HepG2 (cell line): Measurements from ENCODE around the gene EPB41L4A. TPM values are rescaled to one million over a fixed set of nuclear protein-coding genes. Genes with fewer than 3 reads are reported as not detected.
"Not testable (repeated sequence)": the region's sequence is repeated elsewhere in the genome, so short reads cannot be mapped to it uniquely, and the experiment has no call there.

ENCODE experiments used
- ATAC-seq: fragments of 200-7000 bp; cut with Tn5 transposase; 3 replicates; pipeline ENCODE4 v1.9.1; 2020; ENCODE audit warnings: mild to moderate bottlenecking, moderate library complexity
- BruUV-seq: library from RNA; stranded (reverse); fragments of 400-500 nt; replicated peaks from 2 replicates; lab custom pipeline; 2021; lab: Mats Ljungman, UMichigan
- CTCF ChIA-PET: fragments of 300-600 bp; formaldehyde crosslinking; extraction: SDS; loops from one replicate; lab custom pipeline; 2021; ENCODE audit warnings: low total read pairs, inconsistent platforms, low intra/inter-chr PET ratio; lab: Yijun Ruan, JAX
- POLR2A ChIA-PET: fragments of 350-600 bp; sonication (Branson Sonifier 250); formaldehyde crosslinking; loops from one replicate; lab custom pipeline; 2020; ENCODE audit warnings: antibody characterized with exemption, inconsistent platforms; lab: Yijun Ruan, JAX
- DNase-seq: peaks from one replicate; pipeline ENCODE4 v3.0.0-alpha.2; 2015; ENCODE audit warnings: low spot score
- FAIRE-seq: peaks from 3 replicates; lab custom pipeline; 2011; peaks lifted over from hg19 to GRCh38; lab: Jason Lieb, UNC
- H2AFZ ChIP-seq: one replicate; pipeline ENCODE4 v1.6.1; 2011; ENCODE audit warnings: low read length, inconsistent platforms
- H3K27ac ChIP-seq: fragments of 300-600 bp; 3 replicates; pipeline ENCODE4 v1.8.0; 2011; ENCODE audit warnings: mixed run types, mild to moderate bottlenecking, mixed read lengths, low read length, inconsistent platforms; ENCODE audit not compliant: insufficient read depth; ENCODE audit errors: extremely low read length
- H3K27me3 ChIP-seq, 2 experiments: fragments of 200-600 bp in 1 of 2; 2 replicates in 1 of 2; 3 replicates in 1 of 2; pipeline versions ENCODE4 v1.6.0 to v1.8.0; 2011; ENCODE audit warnings: low read length in 2 of 2, mild to moderate bottlenecking in 2 of 2, moderate library complexity in 2 of 2, inconsistent platforms in 1 of 2; ENCODE audit not compliant: insufficient read depth in 2 of 2, control insufficient read depth in 1 of 2
- H3K36me3 ChIP-seq, 2 experiments: fragments of 200-600 bp in 1 of 2; replicated peaks in 1 of 2; 2 replicates in 1 of 2; 3 replicates in 1 of 2; pipeline versions ENCODE4 v1.5.1 to v1.8.0; 2011; ENCODE audit warnings: low read length in 2 of 2, inconsistent platforms in 1 of 2; ENCODE audit not compliant: insufficient read depth in 2 of 2, control insufficient read depth in 1 of 2
- H3K4me1 ChIP-seq: 2 replicates; pipeline ENCODE4 v1.5.1; 2012; ENCODE audit warnings: low read length, inconsistent platforms; ENCODE audit not compliant: insufficient read depth
- H3K4me2 ChIP-seq: 2 replicates; pipeline ENCODE4 v1.6.0; 2011; ENCODE audit warnings: low read depth, low read length, inconsistent platforms
- H3K4me3 ChIP-seq, 3 experiments: fragments of 200-600 bp in 1 of 3; sonication (generic), shearing (Covaris generic) in 1 of 3; replicated peaks in 1 of 3; 2 replicates each; pipeline ENCODE4 v1.5.1; 2011 to 2016; ENCODE audit warnings: low read length in 3 of 3, inconsistent platforms in 2 of 3, low read depth in 2 of 3, mild to moderate bottlenecking in 2 of 3, control low read depth in 1 of 3, mixed read lengths in 1 of 3; ENCODE audit not compliant: insufficient read depth in 1 of 3
- H3K79me2 ChIP-seq: one replicate; pipeline ENCODE4 v1.6.1; 2011; ENCODE audit warnings: low read length, inconsistent platforms; ENCODE audit not compliant: insufficient read depth
- H3K9ac ChIP-seq: 2 replicates; pipeline ENCODE4 v1.6.0; 2011; ENCODE audit warnings: mild to moderate bottlenecking, low read depth, low read length, inconsistent platforms; ENCODE audit not compliant: insufficient read depth
- H3K9me3 ChIP-seq: 2 replicates; pipeline ENCODE4 v1.5.1; 2012; ENCODE audit warnings: mild to moderate bottlenecking, low read length
- H4K20me1 ChIP-seq: 2 replicates; pipeline ENCODE4 v1.6.0; 2011; ENCODE audit warnings: inconsistent platforms, mild to moderate bottlenecking, low read length, moderate library complexity; ENCODE audit not compliant: insufficient read depth
- SATB2 ChIP-seq: sonication (generic); formaldehyde crosslinking; IDR thresholded peaks from 2 replicates; pipeline ENCODE4 v1.5.0; 2020; ENCODE audit warnings: missing genetic modification reagents
- SRSF9 ChIP-seq: fragments of 200-400 bp; formaldehyde crosslinking; IDR thresholded peaks from 2 replicates; pipeline ENCODE4 v1.6.1; 2018; ENCODE audit warnings: borderline replicate concordance, mild to moderate bottlenecking, low read depth, low read length; ENCODE audit not compliant: insufficient read depth, poor library complexity, severe bottlenecking
- ZFP36 ChIP-seq: fragments of 150-350 bp; IDR thresholded peaks from 2 replicates; pipeline ENCODE4 v1.6.1; 2018; ENCODE audit warnings: borderline replicate concordance, low read length, low read depth; ENCODE audit not compliant: partially characterized antibody
- ZNF784 ChIP-seq: sonication (generic); formaldehyde crosslinking; IDR thresholded peaks from 2 replicates; pipeline ENCODE4 v1.5.1; 2020; ENCODE audit warnings: missing genetic modification reagents, mild to moderate bottlenecking, borderline replicate concordance
- WGBS: methylation state at CpG from one replicate; pipeline ENCODE4 v1.1.6; 2017; ENCODE audit warnings: low lambda C conversion rate; 5-methylcytosine and 5-hydroxymethylcytosine counted together
- in situ Hi-C: cut with HindIII; loops from 2 replicates; pipeline ENCODE4 v1.10.0; 2017; ENCODE audit warnings: low pct_unique_long_range_greater_than_20kb; ENCODE audit not compliant: extremely low pct_ligation_motif_present
- intact Hi-C: fragments of 100-400 bp; cut with micrococcal nuclease; formaldehyde crosslinking; loops from one replicate; pipeline ENCODE4 v1.10.0; 2022; ENCODE audit not compliant: unreplicated experiment
- polyA plus RNA-seq, 8 experiments: library from polyadenylated mRNA; depleted of rRNA in 3 of 8; stranded (reverse) in 7 of 8; unstranded in 1 of 8; fragments of >200 nt; fragmentation: Illumina TruSeq in 4 of 8; extraction: Trizol in 4 of 8; gene quantifications; 2 replicates each; pipeline versions ENCODE4 v1.2.1 to v1.2.3, GENCODE V29; 2011 to 2016; ENCODE audit warnings: low read depth in 4 of 8, missing spikeins in 1 of 8, mixed read lengths in 1 of 8; ENCODE audit not compliant: insufficient read depth in 1 of 8
- total RNA-seq, 5 experiments: library from RNA; depleted of rRNA; stranded (reverse); fragments of >200 nt; fragmentation: Illumina TruSeq; extraction: Trizol; gene quantifications; 2 replicates each; pipeline ENCODE4 v1.2.3, GENCODE V29; 2016; ENCODE audit warnings: low read depth in 1 of 5

EPB41L4A gene
- total and polyA plus RNA-seq, 2 of the 13 experiments (the other 11 are each of a cell fraction or from before 2014, with no cell fraction given), result 0.07 TPM; not detected in 1

- Histone ChIP-seq H3K4me1 (no peaks in the 10 kb centered on the region), H3K4me3 (no peak overlapping the region), H4K20me1 (no peaks in the 10 kb centered on the region), H3K9me3 (no peaks in the 10 kb centered on the region), H3K4me2 (no peak overlapping the region), H3K27me3 (no peaks in the 10 kb centered on the region; a peak in 1 of 5 replicates), H2AFZ (no peak overlapping the region), H3K79me2 (no peaks in the 10 kb centered on the region), H3K36me3 (no peaks in the 10 kb centered on the region), H3K27ac (no peak overlapping the region), H3K9ac (no peak overlapping the region)
- DNase-seq (no peak), FAIRE-seq (no peak), ATAC-seq (no peak)
- intact Hi-C loops, result no loop called here
- no TSS peak for BruUV-seq
- in situ Hi-C loops, result no loop called here
- no peak for TF ChIP-seq SATB2 (CRISPR knock-in tag)
- TF ChIP-seq SRSF9, result no peak
- no peak for TF ChIP-seq ZNF784 (CRISPR knock-in tag)
- no peak for TF ChIP-seq ZFP36
- POLR2A ChIA-PET, result no interaction called here
- CTCF ChIA-PET, result no interaction called here
- WGBS, result 11% methylated on average over 1 of the region's 1 CpG
These were observed 48.4 kb upstream of the EPB41L4A start for GRCh38 chr5:112467485-112467884.

- FAIRE-seq, H2AFZ ChIP-seq, H3K4me3 ChIP-seq, CTCF ChIA-PET, H3K27me3 ChIP-seq, H3K36me3 ChIP-seq, H3K4me2 ChIP-seq, intact Hi-C loops, DNase-seq, ATAC-seq, H4K20me1 ChIP-seq, POLR2A ChIA-PET, BruUV-seq, H3K79me2 ChIP-seq, H3K9me3 ChIP-seq, H3K4me1 ChIP-seq, in situ Hi-C loops, H3K27ac ChIP-seq, H3K9ac ChIP-seq: not testable (repeated sequence)
- WGBS, result 36% methylated on average over 2 of the region's 10 CpGs
These were observed 47.2 kb upstream of the EPB41L4A start for GRCh38 chr5:112466261-112466660.

GRCh38 chr5:112447187-112447760 is 28.2 kb upstream of the EPB41L4A start:
- BruUV-seq, H3K9ac ChIP-seq, H3K4me3 ChIP-seq, H3K27me3 ChIP-seq, CTCF ChIA-PET, POLR2A ChIA-PET, H3K79me2 ChIP-seq, H2AFZ ChIP-seq, FAIRE-seq, H3K4me2 ChIP-seq, intact Hi-C loops, H3K9me3 ChIP-seq, H3K4me1 ChIP-seq, H4K20me1 ChIP-seq, H3K27ac ChIP-seq, DNase-seq, ATAC-seq, H3K36me3 ChIP-seq, in situ Hi-C loops: not testable (repeated sequence)
- 32% methylated on average over 10 of the region's 10 CpGs for WGBS
